Left kidney (tissue), 1 donor: ENCODE results near the gene SCYGR2. TPM values are rescaled to one million over a fixed set of nuclear protein-coding genes. Genes with fewer than 3 reads are reported as not detected.

ENCODE experiments used
- polyA plus RNA-seq: library from polyadenylated mRNA; unstranded; fragments of 120-200 nt; gene quantifications from one replicate; pipeline ENCODE4 v1.2.1, GENCODE V29; 2013; ENCODE audit not compliant: insufficient read length

Gene SCYGR2
- polyA plus RNA-seq, 1 donor, result not detected

Other genes starting within 250 kb of the SCYGR2 start
- 0.27 TPM for gene TM4SF20, start 219.6 kb upstream of the SCYGR2 start, polyA plus RNA-seq
- not detected for gene SCYGR1, start 210.9 kb upstream of the SCYGR2 start, polyA plus RNA-seq
- gene AGFG1, start 126.7 kb upstream of the SCYGR2 start, polyA plus RNA-seq, result 83.1 TPM
- not detected for gene SCYGR3, start 15.9 kb downstream of the SCYGR2 start, polyA plus RNA-seq
- not detected for gene SCYGR4, start 18.6 kb downstream of the SCYGR2 start, polyA plus RNA-seq
- not detected for gene SCYGR5, start 67.9 kb downstream of the SCYGR2 start, polyA plus RNA-seq
- gene SLC19A3, start 119.1 kb downstream of the SCYGR2 start, polyA plus RNA-seq, result 10.7 TPM
- gene SCYGR6, start 125.9 kb downstream of the SCYGR2 start, polyA plus RNA-seq, result not detected
- gene SCYGR7, start 129.4 kb downstream of the SCYGR2 start, polyA plus RNA-seq, result not detected
- not detected for gene SCYGR8, start 147.0 kb downstream of the SCYGR2 start, polyA plus RNA-seq
- 0.48 TPM for gene CCL20, start 214.9 kb downstream of the SCYGR2 start, polyA plus RNA-seq